ENCODE measurements around the gene ABHD17A. TPM values are rescaled to one million over a fixed set of nuclear protein-coding genes. Genes with fewer than 3 reads are reported as not detected.

Gene ABHD17A
- total and polyA plus RNA-seq, 9 of the 15 experiments (the other 6 are each of a cell fraction or from before 2014, with no cell fraction given), result 0.04 to 135 (median 21.8) TPM; not detected in 1

- TF ChIP-seq RBM25 (IDR thresholded peaks at IDR 0.05; ENCODE audit: low read depth, low read length, severe bottlenecking) (no peak), ARID1B (IDR thresholded peaks at IDR 0.05) (no peak), MEF2A (IDR thresholded peaks at IDR 0.05; ENCODE audit: control insufficient read depth, low read depth, low read length) (no peak), TCFL5 (CRISPR knock-in tag; conservative IDR thresholded peaks at IDR 0.05) (no peak), SMARCE1 (IDR thresholded peaks at IDR 0.05) (no peak), GATAD2B (IDR thresholded peaks at IDR 0.05; ENCODE audit: borderline replicate concordance) (no peak)
- TF ChIP-seq, protein P1, sequence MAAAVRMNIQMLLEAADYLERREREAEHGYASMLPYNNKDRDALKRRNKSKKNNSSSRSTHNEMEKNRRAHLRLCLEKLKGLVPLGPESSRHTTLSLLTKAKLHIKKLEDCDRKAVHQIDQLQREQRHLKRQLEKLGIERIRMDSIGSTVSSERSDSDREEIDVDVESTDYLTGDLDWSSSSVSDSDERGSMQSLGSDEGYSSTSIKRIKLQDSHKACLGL (CRISPR knock-in tag; IDR thresholded peaks at IDR 0.05; ENCODE audit: borderline replicate concordance, poor library complexity, severe bottlenecking), result no peak
Measured at GRCh38 chr19:1918975-1919374, 33.7 kb upstream of the ABHD17A start (continued).

DNA sequence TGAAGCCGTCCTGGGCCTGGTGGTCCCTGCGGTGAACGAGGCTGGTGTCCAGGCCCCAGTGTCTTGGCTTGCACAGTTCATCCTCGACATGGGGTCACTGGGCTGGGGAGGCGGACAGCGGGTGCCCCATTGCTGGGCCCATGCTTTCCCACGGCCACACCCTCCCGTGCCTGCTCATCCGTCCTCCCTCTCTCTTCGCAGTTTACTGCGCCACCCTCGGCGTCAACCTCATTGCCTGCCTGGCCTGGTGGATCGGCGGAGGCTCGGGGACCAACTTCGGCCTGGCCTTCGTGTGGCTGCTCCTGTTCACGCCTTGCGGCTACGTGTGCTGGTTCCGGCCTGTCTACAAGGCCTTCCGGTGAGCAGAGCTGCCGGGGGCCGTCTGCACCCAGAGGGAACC, 32.6 kb upstream of the ABHD17A start:
- Histone ChIP-seq H3K9me3 (replicated peaks; ENCODE audit: control insufficient read depth, insufficient read depth, low read depth, low read length) (no peaks in the 10 kb centered on the region; the same call in 1 of the 2 replicates), H3K4me3 (no peak overlapping the region), H3K36me3 (ENCODE audit: control insufficient read depth, insufficient read depth, low read length) (peaks cover 73% of the 10 kb centered on the region; the same call in 2 of the 3 replicates), H3K79me2 (ENCODE audit: control insufficient read depth, insufficient read depth, low read length) (peaks cover 14% of the 10 kb centered on the region), H3K27ac (ENCODE audit: extremely low read depth, low read depth, low read length) (no peak overlapping the region), H3K4me2 (ENCODE audit: insufficient read depth, low read length) (no peak overlapping the region), H4K20me1 (replicated peaks; ENCODE audit: control insufficient read depth, insufficient read depth, low read length) (no peaks in the 10 kb centered on the region), H3K4me1 (replicated peaks in 1 of 2; ENCODE audit: control insufficient read depth in 2 of 2, insufficient read depth in 2 of 2, low read length in 2 of 2) (peaks cover 0 to 44% of the 10 kb centered on the region in 2 experiments; a peak in 2 of 5 replicates), H2AFZ (ENCODE audit: low read depth, low read length) (no peak overlapping the region), H3K27me3 (ENCODE audit: control insufficient read depth in 2 of 2, insufficient read depth in 2 of 2, low read length in 2 of 2) (no peaks in the 10 kb centered on the region), H3K9ac (ENCODE audit: insufficient read depth in 1 of 2, low read depth in 2 of 2, low read length in 2 of 2) (no peak overlapping the region), H3K9me1 (ENCODE audit: control insufficient read depth, insufficient read depth, low read length) (no peaks in the 10 kb centered on the region)
- intact Hi-C loops (cut with micrococcal nuclease), result no loop called here
- in situ Hi-C loops (cut with MboI), result no loop called here
- no TSS peak for BruUV-seq (replicated peaks)
- no peak for DNase-seq (ENCODE audit: extremely low read depth in 1 of 4, low spot score in 3 of 4)
- no peak for FAIRE-seq
- 94% methylated on average over 14 of the region's 25 CpGs for WGBS (ENCODE audit: insufficient coverage, low coverage, missing lambda C conversion rate)
- CTCF ChIA-PET (ENCODE audit: low intra/inter-chr PET ratio), result no interaction called here
- POLR2A ChIA-PET, result no interaction called here
- TF ChIP-seq ZNF707 (CRISPR knock-in tag; conservative IDR thresholded peaks at IDR 0.05) (no peak), ZNF445 (CRISPR knock-in tag; IDR thresholded peaks at IDR 0.05; ENCODE audit: low read depth) (no peak), POLR2AphosphoS5 (IDR thresholded peaks at IDR 0.05; ENCODE audit: control insufficient read depth, insufficient read depth, low read depth, low read length) (no peak), BRF1 (IDR thresholded peaks at IDR 0.05; ENCODE audit: borderline replicate concordance, extremely low read depth, insufficient read length) (no peak), ZNF444 (CRISPR knock-in tag; IDR thresholded peaks at IDR 0.05) (no peak), RBM22 (IDR thresholded peaks at IDR 0.05; ENCODE audit: low read depth, low read length, poor library complexity, severe bottlenecking) (no peak), ZNF184 (CRISPR knock-in tag; IDR thresholded peaks at IDR 0.05) (no peak), NONO (IDR thresholded peaks at IDR 0.05; ENCODE audit: low read depth in 2 of 2, low read length in 1 of 2) (no peak), ZNF695 (CRISPR knock-in tag; IDR thresholded peaks at IDR 0.05) (no peak)
- TF ChIP-seq, protein P2, sequence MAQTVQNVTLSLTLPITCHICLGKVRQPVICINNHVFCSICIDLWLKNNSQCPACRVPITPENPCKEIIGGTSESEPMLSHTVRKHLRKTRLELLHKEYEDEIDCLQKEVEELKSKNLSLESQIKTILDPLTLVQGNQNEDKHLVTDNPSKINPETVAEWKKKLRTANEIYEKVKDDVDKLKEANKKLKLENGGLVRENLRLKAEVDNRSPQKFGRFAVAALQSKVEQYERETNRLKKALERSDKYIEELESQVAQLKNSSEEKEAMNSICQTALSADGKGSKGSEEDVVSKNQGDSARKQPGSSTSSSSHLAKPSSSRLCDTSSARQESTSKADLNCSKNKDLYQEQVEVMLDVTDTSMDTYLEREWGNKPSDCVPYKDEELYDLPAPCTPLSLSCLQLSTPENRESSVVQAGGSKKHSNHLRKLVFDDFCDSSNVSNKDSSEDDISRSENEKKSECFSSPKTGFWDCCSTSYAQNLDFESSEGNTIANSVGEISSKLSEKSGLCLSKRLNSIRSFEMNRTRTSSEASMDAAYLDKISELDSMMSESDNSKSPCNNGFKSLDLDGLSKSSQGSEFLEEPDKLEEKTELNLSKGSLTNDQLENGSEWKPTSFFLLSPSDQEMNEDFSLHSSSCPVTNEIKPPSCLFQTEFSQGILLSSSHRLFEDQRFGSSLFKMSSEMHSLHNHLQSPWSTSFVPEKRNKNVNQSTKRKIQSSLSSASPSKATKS (CRISPR knock-in tag; IDR thresholded peaks at IDR 0.05), result no peak
- TF ChIP-seq, protein P3, sequence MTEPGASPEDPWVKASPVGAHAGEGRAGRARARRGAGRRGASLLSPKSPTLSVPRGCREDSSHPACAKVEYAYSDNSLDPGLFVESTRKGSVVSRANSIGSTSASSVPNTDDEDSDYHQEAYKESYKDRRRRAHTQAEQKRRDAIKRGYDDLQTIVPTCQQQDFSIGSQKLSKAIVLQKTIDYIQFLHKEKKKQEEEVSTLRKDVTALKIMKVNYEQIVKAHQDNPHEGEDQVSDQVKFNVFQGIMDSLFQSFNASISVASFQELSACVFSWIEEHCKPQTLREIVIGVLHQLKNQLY (CRISPR knock-in tag; conservative IDR thresholded peaks at IDR 0.05), result no peak
- no peak for ATAC-seq

Data from K562 (cell line).